ENCODE data around the gene TOP1. TPM values are rescaled to one million over a fixed set of nuclear protein-coding genes. Genes with fewer than 3 reads are reported as not detected.

TOP1 gene
- 10 to 100 TPM; 80.6 to 85.5 TPM for total RNA-seq

DNA sequence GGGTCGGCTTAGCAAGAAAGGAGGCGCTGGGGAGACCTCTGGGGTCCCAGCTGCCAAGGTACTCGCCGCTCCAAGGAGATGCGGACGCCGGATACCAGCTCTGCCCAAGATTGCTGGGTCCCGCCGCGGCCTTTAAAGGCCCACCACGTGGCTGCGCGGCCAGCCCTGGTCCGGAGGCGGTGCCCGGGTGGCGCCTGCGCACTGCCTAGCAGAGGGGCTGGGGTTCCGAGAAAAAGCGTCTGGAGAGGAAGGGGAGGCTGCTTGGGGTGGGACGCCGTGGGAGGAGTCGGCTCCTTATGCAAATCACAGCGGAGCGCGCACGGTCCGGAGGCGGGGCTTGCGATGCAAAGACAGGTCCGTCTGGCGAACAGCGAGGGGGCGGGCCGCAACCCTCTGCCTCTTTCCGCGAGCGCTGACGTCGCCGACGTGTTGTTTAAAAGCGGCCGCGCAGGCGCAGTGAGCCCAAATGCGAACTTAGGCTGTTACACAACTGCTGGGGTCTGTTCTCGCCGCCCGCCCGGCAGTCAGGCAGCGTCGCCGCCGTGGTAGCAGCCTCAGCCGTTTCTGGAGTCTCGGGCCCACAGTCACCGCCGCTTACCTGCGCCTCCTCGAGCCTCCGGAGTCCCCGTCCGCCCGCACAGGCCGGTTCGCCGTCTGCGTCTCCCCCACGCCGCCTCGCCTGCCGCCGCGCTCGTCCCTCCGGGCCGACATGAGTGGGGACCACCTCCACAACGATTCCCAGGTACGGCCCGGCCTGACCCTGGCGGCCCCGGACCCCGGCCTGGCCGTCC lies at the start of gene TOP1:
TOP1 (plus strand) TSS at position 464 of the 791 bp plus-strand sequence; CDS start at position 710, 246 bp downstream.
- Histone ChIP-seq H3K9ac (ENCODE audit: low read depth in 2 of 2, low read length in 2 of 2) (peak within 1 kb of the TSS; percentile 92 to 98), H3K27me3 (no peaks in the 10 kb centered on the region), H3K9me3 (no peaks in the 10 kb centered on the region), H3K36me3 (no peaks in the 10 kb centered on the region), H3K4me3 (peak within 1 kb of the TSS; percentile 98), H3K27ac (peak within 1 kb of the TSS; percentile 86), H3K4me1 (peaks cover 4% of the 10 kb centered on the region)
- no peak for TF ChIP-seq CTCF (IDR thresholded peaks at IDR 0.05)
- peak; percentile 100 for DNase-seq
- intact Hi-C loops (cut with DNase I), result no loop called here

DNA sequence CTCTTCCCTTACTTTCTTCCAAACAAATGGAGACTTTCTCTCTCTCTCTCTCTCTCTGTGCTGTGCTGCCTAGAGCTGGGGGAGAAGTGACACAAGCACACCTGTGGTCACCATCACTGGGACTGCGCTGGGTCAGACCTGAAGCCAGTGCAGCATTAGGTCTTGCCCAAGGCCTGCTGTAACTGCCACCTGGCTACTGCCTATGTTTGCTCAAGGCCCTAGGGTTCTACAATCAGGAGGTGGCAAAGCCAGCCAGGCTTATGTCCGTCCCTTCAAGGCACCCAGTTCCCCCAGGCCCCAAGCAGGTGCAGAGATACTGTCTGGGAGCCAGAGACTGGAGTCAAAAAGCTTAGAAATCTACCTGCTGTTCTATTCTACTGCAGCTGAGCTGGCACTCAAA lies 49.4 kb upstream of the TOP1 start:
- H3K9ac ChIP-seq (ENCODE audit: low read depth in 2 of 2, low read length in 2 of 2), result no peak overlapping the region
- no peak for TF ChIP-seq CTCF (IDR thresholded peaks at IDR 0.05)
- no peak for DNase-seq
- no peaks in the 10 kb centered on the region for H3K9me3 ChIP-seq
- no peaks in the 10 kb centered on the region for H3K27me3 ChIP-seq
- intact Hi-C loops (cut with DNase I), result no loop called here
- H3K4me1 ChIP-seq, result no peaks in the 10 kb centered on the region
- no peaks in the 10 kb centered on the region for H3K36me3 ChIP-seq
- no peak overlapping the region for H3K27ac ChIP-seq
- H3K4me3 ChIP-seq, result no peak overlapping the region

DNA sequence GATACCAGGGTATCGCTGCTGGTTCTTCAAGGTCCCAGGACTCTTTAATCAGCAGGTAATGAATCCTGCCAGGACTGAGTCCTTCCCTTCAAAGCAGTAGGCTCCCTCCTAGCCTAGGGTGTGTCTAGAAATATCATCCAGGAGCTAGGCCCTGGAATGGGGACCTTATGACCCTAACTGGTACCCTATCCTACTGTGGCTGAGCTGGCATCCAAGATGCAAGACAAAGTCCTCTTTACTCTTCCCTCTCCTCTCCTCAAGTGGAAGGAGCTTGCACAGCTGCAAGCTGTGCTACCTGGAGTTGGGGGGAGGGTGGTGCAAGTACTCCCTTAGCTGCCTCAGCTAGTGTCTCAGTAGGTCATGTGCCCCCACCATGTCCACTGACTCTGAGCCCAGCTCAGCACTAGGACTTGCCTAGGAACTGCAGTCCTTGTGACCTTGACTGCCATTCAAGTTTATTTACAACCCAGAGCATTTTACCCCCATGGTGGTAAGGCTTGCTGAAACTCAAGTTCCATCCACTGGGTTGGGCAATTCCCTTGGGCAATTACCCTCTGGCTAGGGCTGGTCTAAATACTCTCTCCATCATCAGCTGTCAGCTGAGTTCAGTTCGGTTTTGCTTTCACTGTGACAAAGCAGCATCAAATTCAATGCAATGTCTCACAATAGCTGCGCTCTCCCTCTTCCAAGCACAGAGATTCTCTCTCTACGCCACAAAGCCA lies 48.4 kb upstream of the TOP1 start:
- intact Hi-C loops (cut with DNase I), result no loop called here
- no peaks in the 10 kb centered on the region for H3K4me1 ChIP-seq
- no peak for DNase-seq

GRCh38 chr20:40980828-40981310 lies 47.8 kb upstream of the TOP1 start:
- no peak overlapping the region for H3K4me3 ChIP-seq
- TF ChIP-seq CTCF (IDR thresholded peaks at IDR 0.05), result no peak
- no peaks in the 10 kb centered on the region for H3K4me1 ChIP-seq
- no peaks in the 10 kb centered on the region for H3K27me3 ChIP-seq
- no peak for DNase-seq
- no peaks in the 10 kb centered on the region for H3K9me3 ChIP-seq
- H3K9ac ChIP-seq (ENCODE audit: low read depth in 2 of 2, low read length in 2 of 2), result no peak overlapping the region
- intact Hi-C loops (cut with DNase I), result no loop called here
- H3K36me3 ChIP-seq, result no peaks in the 10 kb centered on the region
- no peak overlapping the region for H3K27ac ChIP-seq

More for the DNA sequence above, 48.4 kb upstream of the TOP1 start:
- Histone ChIP-seq H3K27ac (no peak overlapping the region), H3K27me3 (no peaks in the 10 kb centered on the region), H3K9me3 (no peaks in the 10 kb centered on the region), H3K4me3 (no peak overlapping the region), H3K9ac (ENCODE audit: low read depth in 2 of 2, low read length in 2 of 2) (no peak overlapping the region), H3K36me3 (no peaks in the 10 kb centered on the region)
- no peak for TF ChIP-seq CTCF (IDR thresholded peaks at IDR 0.05)

- Histone ChIP-seq H3K9ac (ENCODE audit: low read depth in 2 of 2, low read length in 2 of 2) (no peak overlapping the region), H3K27ac (no peak overlapping the region), H3K27me3 (no peaks in the 10 kb centered on the region), H3K4me1 (no peaks in the 10 kb centered on the region), H3K9me3 (no peaks in the 10 kb centered on the region), H3K36me3 (no peaks in the 10 kb centered on the region), H3K4me3 (no peak overlapping the region)
- DNase-seq, result no peak
- intact Hi-C loops (cut with DNase I), result no loop called here
- TF ChIP-seq CTCF (IDR thresholded peaks at IDR 0.05), result no peak
Observed at GRCh38 chr20:40982415-40983145, 46.0 kb upstream of the TOP1 start.

Measured in colonic mucosa (tissue), 4 donors.